Lower leg skin (tissue), 4 donors: Measurements from ENCODE around the gene LIMS2. TPM values are rescaled to one million over a fixed set of nuclear protein-coding genes. Genes with fewer than 3 reads are reported as not detected.

Experiments used
- DNase-seq, 2 donors: peaks; one replicate each; pipeline ENCODE4 v3.0.0-alpha.2; 2019; ENCODE audit warnings: low spot score in 2 of 2
- H3K4me3 ChIP-seq: fragments of 200-600 bp; sonication (generic); 2 replicates; pipeline ENCODE4 v1.5.1; 2017; ENCODE audit warnings: mild to moderate bottlenecking, low read depth; ENCODE audit not compliant: poor library complexity, severe bottlenecking
- CTCF ChIP-seq, 3 donors: fragments of 450-650 bp; IDR thresholded peaks; one replicate each; pipeline ENCODE4 v1.5.1; 2016; ENCODE audit warnings: antibody characterized with exemption in 3 of 3, mild to moderate bottlenecking in 3 of 3, moderate library complexity in 2 of 3
- POLR2A ChIP-seq, 2 donors: fragments of 450-650 bp; IDR thresholded peaks; one replicate each; pipeline ENCODE4 v1.6.1; 2016 to 2017; ENCODE audit warnings: antibody characterized with exemption in 2 of 2, mild to moderate bottlenecking in 1 of 2, moderate library complexity in 1 of 2
- WGBS, 2 donors: methylation state at CpG; one replicate each; pipeline ENCODE4 v1.1.5; 2018; 5-methylcytosine and 5-hydroxymethylcytosine counted together
- intact Hi-C: fragments of 100-400 bp; cut with DNase I; formaldehyde crosslinking; loops from one replicate; pipeline ENCODE4 v1.15.0; 2023; ENCODE audit warnings: low total_unique reads
- total RNA-seq, 4 donors: library from RNA; depleted of rRNA; stranded (reverse); fragments of >200 nt; gene quantifications; one replicate each; pipeline ENCODE4 v1.1.0, GENCODE V29; 2016

LIMS2 gene
- total RNA-seq, 4 donors from 2014 or later = 7.5 to 19.4 (median 11.4) TPM

GRCh38 chr2:127649100-127649611 is 26.2 kb downstream of the LIMS2 start:
- H3K4me3 ChIP-seq = no peak overlapping the region
- no peak for DNase-seq
- intact Hi-C loops = no loop called here

GRCh38 chr2:127648321-127648720 is 27.0 kb downstream of the LIMS2 start:
- no peak for DNase-seq
- TF ChIP-seq POLR2A (IDR thresholded peaks at IDR 0.05) (no peak), CTCF (IDR thresholded peaks at IDR 0.05) (no peak)
- 78 to 83% methylated on average over 3 to 6 of the region's 6 CpGs for WGBS, 2 donors
- intact Hi-C loops = no loop called here
- no peak overlapping the region for H3K4me3 ChIP-seq

More at GRCh38 chr2:127649100-127649611, 26.2 kb downstream of the LIMS2 start:
- no peak for TF ChIP-seq CTCF (IDR thresholded peaks at IDR 0.05)
- TF ChIP-seq POLR2A (IDR thresholded peaks at IDR 0.05) = no peak
- WGBS, 2 donors = 54 to 59% methylated on average over 7 to 10 of the region's 12 CpGs

GRCh38 chr2:127647242-127648190 is 27.8 kb downstream of the LIMS2 start:
- no peak overlapping the region for H3K4me3 ChIP-seq
- WGBS, 2 donors = 66 to 72% methylated on average over 15 of the region's 16 CpGs
- no peak for DNase-seq
- intact Hi-C loops = no loop called here
- TF ChIP-seq POLR2A (IDR thresholded peaks at IDR 0.05) (no peak), CTCF (IDR thresholded peaks at IDR 0.05) (no peak)

- intact Hi-C loops = no loop called here
- no peak for DNase-seq
- TF ChIP-seq POLR2A (IDR thresholded peaks at IDR 0.05) (no peak), CTCF (IDR thresholded peaks at IDR 0.05) (no peak)
- 79 to 85% methylated on average over 17 to 19 of the region's 24 CpGs for WGBS, 2 donors
- no peak overlapping the region for H3K4me3 ChIP-seq
Observed at GRCh38 chr2:127646487-127647241, 28.7 kb downstream of the LIMS2 start.

- intact Hi-C loops = no loop called here
- TF ChIP-seq POLR2A (IDR thresholded peaks at IDR 0.05) = no peak
- TF ChIP-seq CTCF (IDR thresholded peaks at IDR 0.05) = no peak
- DNase-seq = no peak
- no peak within 1 kb of the TSS for H3K4me3 ChIP-seq
- WGBS, 2 donors = 87 to 88% methylated on average over 35 to 37 of the region's 37 CpGs
Observed at GRCh38 chr2:127645395-127646291, 29.7 kb downstream of the LIMS2 start, which contains the start of gene GPR17. Gene GPR17, plus strand, starts transcription at chr2:127646153. Its CDS starts 4,583 bp downstream, at chr2:127650736.
